HG03095 (cell line): Measurements from ENCODE around the gene GAL3ST3.
"Not testable (repeated sequence)": the region's sequence is repeated elsewhere in the genome, so short reads cannot be mapped to it uniquely, and the experiment has no call there.

ENCODE experiments used
- ATAC-seq: cut with Tn5 transposase; IDR thresholded peaks from one replicate; pipeline ENCODE4 v1.9.1; 2021; ENCODE audit warnings: moderate library complexity; ENCODE audit not compliant: unreplicated experiment

Gene GAL3ST3

GRCh38 chr11:66048547-66049323 is at the start of gene GAL3ST3:
GAL3ST3 (minus strand) TSS chr11:66049161; CDS start chr11:66045415, 3,746 bp downstream.
- no peak for ATAC-seq

- not testable (repeated sequence) for ATAC-seq
Measured at GRCh38 chr11:66092125-66092524, 43.2 kb upstream of the GAL3ST3 start.

- ATAC-seq = no peak
Measured at GRCh38 chr11:66090288-66090687, 41.3 kb upstream of the GAL3ST3 start.

GRCh38 chr11:66089067-66089466 is 40.1 kb upstream of the GAL3ST3 start:
- ATAC-seq = no peak

GRCh38 chr11:66087148-66087908 is 38.4 kb upstream of the GAL3ST3 start:
- no peak for ATAC-seq

- ATAC-seq = no peak
Measured at GRCh38 chr11:66084821-66085475, 36.0 kb upstream of the GAL3ST3 start.

GRCh38 chr11:66083767-66084166 is 34.8 kb upstream of the GAL3ST3 start:
- ATAC-seq = no peak

- no peak for ATAC-seq
Measured at GRCh38 chr11:66082946-66083698, 34.2 kb upstream of the GAL3ST3 start.

GRCh38 chr11:66081505-66081904 is 32.5 kb upstream of the GAL3ST3 start:
- ATAC-seq = no peak

- ATAC-seq = no peak
Measured at GRCh38 chr11:66080055-66080817, 31.3 kb upstream of the GAL3ST3 start.

- not testable (repeated sequence) for ATAC-seq
Measured at GRCh38 chr11:66078949-66079348, 30.0 kb upstream of the GAL3ST3 start.

GRCh38 chr11:66077927-66078326 is 29.0 kb upstream of the GAL3ST3 start:
- no peak for ATAC-seq

GRCh38 chr11:66076561-66076960 is 27.6 kb upstream of the GAL3ST3 start:
- ATAC-seq = no peak

- ATAC-seq = no peak
Measured at GRCh38 chr11:66075273-66075672, 26.3 kb upstream of the GAL3ST3 start.

- no peak for ATAC-seq
Measured at GRCh38 chr11:66073669-66074068, 24.7 kb upstream of the GAL3ST3 start.

- no peak for ATAC-seq
Measured at GRCh38 chr11:66072518-66072917, 23.6 kb upstream of the GAL3ST3 start.

- no peak for ATAC-seq
Measured at GRCh38 chr11:66072081-66072480, 23.1 kb upstream of the GAL3ST3 start.

- no peak for ATAC-seq
Measured at GRCh38 chr11:66071381-66071801, 22.4 kb upstream of the GAL3ST3 start.

- ATAC-seq = peak; percentile 8
Measured at GRCh38 chr11:66070604-66071380, 21.8 kb upstream of the GAL3ST3 start.
